Activated B cell treated with CpG ODN at 0.5 μM for 24 hours (primary cell): ENCODE data around the gene HOXD3. TPM values are rescaled to one million over a fixed set of nuclear protein-coding genes. Genes with fewer than 3 reads are reported as not detected.

Experiments used
- ATAC-seq: fragments of 200-7000 bp; cut with Tn5 transposase; one replicate; pipeline ENCODE4 v1.10.0; 2021; ENCODE audit warnings: low read depth, mild to moderate bottlenecking, moderate library complexity
- CTCF ChIA-PET: fragments of 350-600 bp; sonication (Branson Sonifier 250); formaldehyde crosslinking; loops from one replicate; lab custom pipeline; 2021; ENCODE audit warnings: antibody characterized with exemption; lab: Charles Lee
- POLR2A ChIA-PET: fragments of 350-600 bp; sonication (Branson Sonifier 250); formaldehyde crosslinking; loops from one replicate; lab custom pipeline; 2021; ENCODE audit warnings: antibody characterized with exemption; lab: Charles Lee
- DNase-seq: peaks from one replicate; pipeline ENCODE4 v3.0.0; 2022
- H3K27ac Mint-ChIP-seq: one replicate; pipeline ENCODE4 v1.8.0; 2020; ENCODE audit warnings: mixed read lengths
- H3K27me3 Mint-ChIP-seq: one replicate; pipeline ENCODE4 v1.8.0; 2021; ENCODE audit warnings: mixed read lengths
- H3K36me3 Mint-ChIP-seq: one replicate; pipeline ENCODE4 v1.8.0; 2021; ENCODE audit warnings: low read depth, mixed read lengths
- H3K4me1 Mint-ChIP-seq: one replicate; pipeline ENCODE4 v1.8.0; 2021; ENCODE audit warnings: mixed read lengths
- H3K4me3 Mint-ChIP-seq: one replicate; pipeline ENCODE4 v1.8.0; 2020; ENCODE audit warnings: mild to moderate bottlenecking, mixed read lengths
- H3K9me3 Mint-ChIP-seq: one replicate; pipeline ENCODE4 v1.8.0; 2020; ENCODE audit warnings: mixed read lengths
- intact Hi-C: fragments of 100-400 bp; cut with micrococcal nuclease; formaldehyde crosslinking; loops from one replicate; pipeline ENCODE4 v1.15.1; 2024
- total RNA-seq: library from RNA; stranded (reverse); gene quantifications from 2 replicates; pipeline ENCODE4 v1.2.3, GENCODE V29; 2022
- TF ChIP-seq, protein P1 (sequence below): fragments of 200-600 bp; IDR thresholded peaks from one replicate; pipeline ENCODE4 v1.8.0; 2022; ENCODE audit warnings: antibody characterized with exemption, mild to moderate bottlenecking

Gene HOXD3
- total RNA-seq, 1 donor from 2014 or later = not detected

GRCh38 chr2:176164611-176165369 is 7.7 kb downstream of the HOXD3 start:
- no peaks in the 10 kb centered on the region for H3K4me1 Mint-ChIP-seq
- H3K4me3 Mint-ChIP-seq = no peak overlapping the region
- ChIA-PET CTCF (no interaction called here), POLR2A (no interaction called here)
- H3K27me3 Mint-ChIP-seq = peaks cover 67% of the 10 kb centered on the region
- peaks cover 5% of the 10 kb centered on the region for H3K9me3 Mint-ChIP-seq
- intact Hi-C loops = loop anchor here (10.0 kb wide), 1 partner anchor 1830 kb away; the partner anchor contains the start of gene SP9
- H3K27ac Mint-ChIP-seq = no peak overlapping the region
- ATAC-seq (no peak), DNase-seq (no peak)
- TF ChIP-seq, protein P1, sequence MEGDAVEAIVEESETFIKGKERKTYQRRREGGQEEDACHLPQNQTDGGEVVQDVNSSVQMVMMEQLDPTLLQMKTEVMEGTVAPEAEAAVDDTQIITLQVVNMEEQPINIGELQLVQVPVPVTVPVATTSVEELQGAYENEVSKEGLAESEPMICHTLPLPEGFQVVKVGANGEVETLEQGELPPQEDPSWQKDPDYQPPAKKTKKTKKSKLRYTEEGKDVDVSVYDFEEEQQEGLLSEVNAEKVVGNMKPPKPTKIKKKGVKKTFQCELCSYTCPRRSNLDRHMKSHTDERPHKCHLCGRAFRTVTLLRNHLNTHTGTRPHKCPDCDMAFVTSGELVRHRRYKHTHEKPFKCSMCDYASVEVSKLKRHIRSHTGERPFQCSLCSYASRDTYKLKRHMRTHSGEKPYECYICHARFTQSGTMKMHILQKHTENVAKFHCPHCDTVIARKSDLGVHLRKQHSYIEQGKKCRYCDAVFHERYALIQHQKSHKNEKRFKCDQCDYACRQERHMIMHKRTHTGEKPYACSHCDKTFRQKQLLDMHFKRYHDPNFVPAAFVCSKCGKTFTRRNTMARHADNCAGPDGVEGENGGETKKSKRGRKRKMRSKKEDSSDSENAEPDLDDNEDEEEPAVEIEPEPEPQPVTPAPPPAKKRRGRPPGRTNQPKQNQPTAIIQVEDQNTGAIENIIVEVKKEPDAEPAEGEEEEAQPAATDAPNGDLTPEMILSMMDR = no peak
- no peaks in the 10 kb centered on the region for H3K36me3 Mint-ChIP-seq

DNA sequence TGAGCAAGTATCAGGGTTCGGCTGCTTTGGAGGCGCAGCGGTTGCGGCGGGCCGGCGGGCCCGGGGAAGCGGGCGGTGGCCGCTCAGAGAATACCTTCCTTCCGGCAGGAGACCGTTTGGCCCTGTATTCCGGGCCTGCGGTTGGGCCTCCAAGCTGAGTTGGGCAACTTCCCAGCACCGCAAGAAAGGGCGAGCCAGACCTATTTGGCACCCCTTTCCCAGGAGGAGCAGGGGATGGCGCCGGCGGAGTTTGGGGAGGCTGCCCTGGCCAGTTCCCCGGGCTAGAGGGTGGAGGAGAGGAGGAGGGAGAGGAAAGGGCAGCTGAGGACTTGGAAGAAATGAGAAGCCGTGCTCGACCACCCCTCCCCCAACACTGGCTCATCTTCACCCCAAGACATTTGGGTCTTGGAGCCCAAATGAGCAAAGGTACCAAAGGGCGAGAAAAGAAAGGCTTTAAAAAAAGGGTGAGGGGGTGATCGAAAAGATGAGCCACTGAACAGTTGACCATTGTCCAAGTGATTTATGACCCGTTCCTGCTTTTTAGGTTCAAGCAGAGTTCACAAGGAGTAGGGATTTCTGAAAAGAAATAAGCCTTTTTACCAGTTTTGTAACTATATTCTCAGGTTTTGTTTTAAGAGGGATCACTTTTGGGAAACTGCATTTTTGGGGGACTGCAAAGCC is 8.4 kb downstream of the HOXD3 start:
- ATAC-seq = no peak
- TF ChIP-seq, protein P1 = no peak
- CTCF ChIA-PET = no interaction called here
- Mint-ChIP-seq H3K4me1 (no peaks in the 10 kb centered on the region), H3K27ac (no peak overlapping the region), H3K4me3 (no peak overlapping the region), H3K9me3 (peaks cover 5% of the 10 kb centered on the region), H3K36me3 (no peaks in the 10 kb centered on the region), H3K27me3 (peaks cover 68% of the 10 kb centered on the region)
- DNase-seq = no peak
- intact Hi-C loops = loop anchor here (10.0 kb wide), 1 partner anchor 1831 kb away; the partner anchor contains the start of gene SP9
- POLR2A ChIA-PET = no interaction called here

- H3K4me1 Mint-ChIP-seq = no peaks in the 10 kb centered on the region
- no peaks in the 10 kb centered on the region for H3K36me3 Mint-ChIP-seq
- DNase-seq (no peak), ATAC-seq (no peak)
- ChIA-PET POLR2A (no interaction called here), CTCF (no interaction called here)
- peaks cover 5% of the 10 kb centered on the region for H3K9me3 Mint-ChIP-seq
- TF ChIP-seq, protein P1 = no peak
- intact Hi-C loops = loop anchor here (10.0 kb wide), 1 partner anchor 1831 kb away; the partner anchor contains the start of gene SP9
- H3K4me3 Mint-ChIP-seq = no peak overlapping the region
- peaks cover 65% of the 10 kb centered on the region for H3K27me3 Mint-ChIP-seq
- no peak overlapping the region for H3K27ac Mint-ChIP-seq
These were observed 9.2 kb downstream of the HOXD3 start for GRCh38 chr2:176166272-176166671.

- TF ChIP-seq, protein P1 = no peak
- no peaks in the 10 kb centered on the region for H3K36me3 Mint-ChIP-seq
- H3K9me3 Mint-ChIP-seq = peaks cover 5% of the 10 kb centered on the region
- peaks cover 2% of the 10 kb centered on the region for H3K4me1 Mint-ChIP-seq
- intact Hi-C loops = loop anchor here (10.0 kb wide), 1 partner anchor 1833 kb away; the partner anchor contains the start of gene SP9
- no peak for ATAC-seq
- no peak overlapping the region for H3K27ac Mint-ChIP-seq
- CTCF ChIA-PET = interaction anchor here (1.3 kb wide), 1 partner anchor 484 kb away, joined by 4 read pairs; no protein-coding TSS in a partner anchor
- H3K4me3 Mint-ChIP-seq = no peak overlapping the region
- POLR2A ChIA-PET = no interaction called here
- no peak for DNase-seq
- H3K27me3 Mint-ChIP-seq = peaks cover 59% of the 10 kb centered on the region
These were observed 10.3 kb downstream of the HOXD3 start for GRCh38 chr2:176167398-176167797.

DNA sequence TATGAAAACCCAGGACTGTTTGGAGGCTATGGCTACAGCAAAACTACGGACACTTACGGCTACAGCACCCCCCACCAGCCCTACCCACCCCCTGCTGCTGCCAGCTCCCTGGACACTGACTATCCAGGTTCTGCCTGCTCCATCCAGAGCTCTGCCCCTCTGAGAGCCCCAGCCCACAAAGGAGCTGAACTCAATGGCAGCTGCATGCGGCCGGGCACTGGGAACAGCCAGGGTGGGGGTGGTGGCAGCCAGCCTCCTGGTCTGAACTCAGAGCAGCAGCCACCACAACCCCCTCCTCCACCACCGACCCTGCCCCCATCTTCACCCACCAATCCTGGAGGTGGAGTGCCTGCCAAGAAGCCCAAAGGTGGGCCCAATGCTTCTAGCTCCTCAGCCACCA is 12.1 kb downstream of the HOXD3 start:
- Mint-ChIP-seq H3K36me3 (no peaks in the 10 kb centered on the region), H3K9me3 (peaks cover under 1% of the 10 kb centered on the region), H3K4me3 (no peak overlapping the region), H3K27me3 (peaks cover 60% of the 10 kb centered on the region), H3K27ac (no peak overlapping the region), H3K4me1 (peaks cover 4% of the 10 kb centered on the region)
- CTCF ChIA-PET = no interaction called here
- DNase-seq (no peak), ATAC-seq (no peak)
- TF ChIP-seq, protein P1 = no peak
- intact Hi-C loops = loop anchor here (10.0 kb wide), 1 partner anchor 1834 kb away; the partner anchor contains the start of gene SP9
- POLR2A ChIA-PET = no interaction called here
